HCT116 (cell line): ENCODE measurements around the gene CAGE1. TPM values are rescaled to one million over a fixed set of nuclear protein-coding genes. Genes with fewer than 3 reads are reported as not detected.

Source experiments
- ATAC-seq: fragments of 200-7000 bp; cut with Tn5 transposase; 2 replicates; pipeline ENCODE4 v1.9.1; 2020; ENCODE audit warnings: mild to moderate bottlenecking, moderate library complexity
- BruUV-seq: library from RNA; stranded (reverse); fragments of 400-500 nt; replicated peaks from 2 replicates; lab custom pipeline; 2021; lab: Mats Ljungman, UMichigan
- CTCF ChIA-PET: fragments of 300-600 bp; sonication (Branson Sonifier 250); formaldehyde crosslinking; loops from one replicate; lab custom pipeline; 2021; ENCODE audit warnings: antibody characterized with exemption; lab: Charles Lee
- POLR2A ChIA-PET: fragments of 300-600, 350-600 bp; sonication (Branson Sonifier 250); formaldehyde crosslinking; loops from one replicate; lab custom pipeline; 2021; ENCODE audit warnings: antibody characterized with exemption; lab: Charles Lee
- RAD21 ChIA-PET, 2 experiments: fragments of 300-600 bp; sonication (Branson Sonifier 250); formaldehyde crosslinking; loops; one replicate each; lab custom pipeline; 2023; ENCODE audit warnings: low total read pairs in 2 of 2; ENCODE audit not compliant: uncharacterized antibody in 2 of 2, unreplicated experiment in 2 of 2, low non-redundant PET in 1 of 2; lab: Charles Lee
- DNase-seq: peaks from one replicate; pipeline ENCODE4 v3.0.0-alpha.2; 2010; ENCODE audit warnings: low read depth, low spot score
- H2AFZ ChIP-seq: fragments of 200-600 bp; shearing (Covaris generic), sonication (generic); 2 replicates; pipeline ENCODE4 v1.6.1; 2017; ENCODE audit warnings: low read depth, mixed run types, mixed read lengths, antibody characterized with exemption, low read length; ENCODE audit not compliant: poor library complexity, severe bottlenecking
- H3K27ac ChIP-seq: 2 replicates; pipeline ENCODE4 v1.5.1; 2012; ENCODE audit warnings: low read depth, low read length
- H3K27me3 ChIP-seq: fragments of 200-600 bp; sonication (generic); 2 replicates; pipeline ENCODE4 v1.6.1; 2016; ENCODE audit warnings: mixed run types, low read length, mixed read lengths; ENCODE audit not compliant: insufficient read depth
- H3K36me3 ChIP-seq, 2 experiments: fragments of 200-500 bp in 1 of 2; fragments of 200-600 bp in 1 of 2; sonication (Bioruptor generic) in 1 of 2; sonication (generic) in 1 of 2; 2 replicates each; pipeline versions ENCODE4 v1.5.1 to v1.6.1; 2014 to 2016; ENCODE audit warnings: low read length in 2 of 2, inconsistent platforms in 1 of 2, mixed read lengths in 1 of 2, mixed run types in 1 of 2; ENCODE audit not compliant: insufficient read depth in 2 of 2, control insufficient read depth in 1 of 2
- H3K4me1 ChIP-seq, 2 experiments: fragments of 200-600 bp in 1 of 2; sonication (generic) in 1 of 2; 2 replicates each; pipeline versions ENCODE4 v1.5.1 to v1.6.1; 2012 to 2017; ENCODE audit warnings: low read length in 2 of 2, inconsistent platforms in 1 of 2, mild to moderate bottlenecking in 1 of 2, mixed read lengths in 1 of 2, mixed run types in 1 of 2, moderate library complexity in 1 of 2; ENCODE audit not compliant: insufficient read depth in 2 of 2, control insufficient read depth in 1 of 2
- H3K4me2 ChIP-seq: fragments of 200-600 bp; sonication (generic); 2 replicates; pipeline ENCODE4 v1.6.1; 2017; ENCODE audit warnings: mixed run types, low read length, mixed read lengths
- H3K4me3 ChIP-seq, 2 experiments: fragments of 200-600 bp in 1 of 2; sonication (generic) in 1 of 2; replicated peaks in 1 of 2; 2 replicates each; pipeline ENCODE4 v1.5.1; 2011 to 2016; ENCODE audit warnings: low read length in 2 of 2, control low read depth in 1 of 2, low read depth in 1 of 2, mild to moderate bottlenecking in 1 of 2, mixed read lengths in 1 of 2, mixed run types in 1 of 2
- H3K79me2 ChIP-seq: fragments of 200-600 bp; sonication (generic); 2 replicates; pipeline ENCODE4 v1.6.1; 2017; ENCODE audit warnings: mild to moderate bottlenecking, mixed run types, low read length, moderate library complexity, mixed read lengths; ENCODE audit not compliant: insufficient read depth
- H3K9ac ChIP-seq: fragments of 200-600 bp; sonication (generic); 2 replicates; pipeline ENCODE4 v1.6.1; 2016; ENCODE audit warnings: low read length, mixed read lengths
- H3K9me2 ChIP-seq: fragments of 200-600 bp; sonication (generic), shearing (Covaris generic); 2 replicates; pipeline ENCODE4 v1.6.1; 2017; ENCODE audit warnings: mixed run types, mild to moderate bottlenecking, moderate library complexity; ENCODE audit not compliant: insufficient read depth
- H3K9me3 ChIP-seq, 2 experiments: fragments of 200-500 bp in 1 of 2; fragments of 200-600 bp in 1 of 2; sonication (Bioruptor generic) in 1 of 2; sonication (generic) in 1 of 2; 2 replicates each; pipeline ENCODE4 v1.6.1; 2014 to 2017; ENCODE audit warnings: low read length in 2 of 2, mixed read lengths in 2 of 2, inconsistent platforms in 1 of 2, low read depth in 1 of 2, mild to moderate bottlenecking in 1 of 2, mixed run types in 1 of 2, moderate library complexity in 1 of 2; ENCODE audit not compliant: control insufficient read depth in 1 of 2, insufficient read depth in 1 of 2
- H4K20me1 ChIP-seq: fragments of 200-600 bp; sonication (generic), shearing (Covaris generic); 2 replicates; pipeline ENCODE4 v1.6.1; 2017; ENCODE audit warnings: mixed run types, mild to moderate bottlenecking, moderate library complexity; ENCODE audit not compliant: insufficient read depth
- CBX3 ChIP-seq: IDR thresholded peaks from 2 replicates; pipeline ENCODE4 v1.6.1; 2012; ENCODE audit warnings: low read depth
- EGR1 ChIP-seq: IDR thresholded peaks from 2 replicates; pipeline ENCODE4 v1.6.1; 2012; ENCODE audit warnings: low read depth
- ELF1 ChIP-seq: IDR thresholded peaks from 2 replicates; pipeline ENCODE4 v1.6.1; 2012; ENCODE audit warnings: low read depth, borderline replicate concordance
- EZH2 ChIP-seq: fragments of 200-600 bp; sonication (generic); IDR thresholded peaks from 2 replicates; pipeline ENCODE4 v1.6.1; 2017; ENCODE audit warnings: antibody characterized with exemption, mixed run types
- EZH2phosphoT487 ChIP-seq: fragments of 200-600 bp; IDR thresholded peaks from 2 replicates; pipeline ENCODE4 v1.6.1; 2018; ENCODE audit warnings: antibody characterized with exemption, borderline replicate concordance
- FOSL1 ChIP-seq: IDR thresholded peaks from 2 replicates; pipeline ENCODE4 v1.6.1; 2012; ENCODE audit warnings: low read depth
- JUND ChIP-seq: IDR thresholded peaks from 2 replicates; pipeline ENCODE4 v1.6.1; 2012
- MAX ChIP-seq: IDR thresholded peaks from 2 replicates; pipeline ENCODE4 v1.6.1; 2012
- POLR2AphosphoS5 ChIP-seq: IDR thresholded peaks from 2 replicates; pipeline ENCODE4 v1.6.1; 2011; ENCODE audit warnings: mild to moderate bottlenecking, low read depth, low read length, moderate library complexity
- RAD21 ChIP-seq: IDR thresholded peaks from 2 replicates; pipeline ENCODE4 v1.6.1; 2012; ENCODE audit warnings: low read depth, mild to moderate bottlenecking
- REST ChIP-seq: IDR thresholded peaks from 2 replicates; pipeline ENCODE4 v1.6.1; 2012; ENCODE audit warnings: low read depth
- SIN3A ChIP-seq: IDR thresholded peaks from 2 replicates; pipeline ENCODE4 v1.6.1; 2012; ENCODE audit warnings: low read depth
- SP1 ChIP-seq: IDR thresholded peaks from 2 replicates; pipeline ENCODE4 v1.6.1; 2012; ENCODE audit warnings: low read depth
- SRF ChIP-seq: IDR thresholded peaks from 2 replicates; pipeline ENCODE4 v1.6.1; 2012; ENCODE audit warnings: low read depth
- TCF7L2 ChIP-seq: IDR thresholded peaks from 2 replicates; pipeline ENCODE4 v1.7.0; 2011; ENCODE audit warnings: borderline replicate concordance, inconsistent platforms; ENCODE audit not compliant: insufficient read depth, insufficient read length; ENCODE audit errors: extremely low read depth
- YY1 ChIP-seq: IDR thresholded peaks from 2 replicates; pipeline ENCODE4 v1.6.1; 2011; ENCODE audit warnings: low read length, low read depth, moderate library complexity, mild to moderate bottlenecking; ENCODE audit not compliant: insufficient replicate concordance; ENCODE audit errors: extremely low read depth
- ZNF274 ChIP-seq: fragments of 200-500 bp; sonication (Bioruptor generic); IDR thresholded peaks from 2 replicates; pipeline ENCODE4 v1.6.1; 2014; ENCODE audit warnings: mild to moderate bottlenecking, low read depth, low read length, inconsistent platforms
- intact Hi-C: fragments of 100-400 bp; cut with micrococcal nuclease; formaldehyde crosslinking; loops from 2 replicates; pipeline ENCODE4 v1.10.0; 2022
- total RNA-seq: library from RNA; stranded (reverse); gene quantifications from one replicate; pipeline ENCODE4 v1.2.1, GENCODE V29; 2021; ENCODE audit not compliant: unreplicated experiment
- TF ChIP-seq, protein P1 (sequence below): IDR thresholded peaks from 2 replicates; pipeline ENCODE4 v1.6.1; 2011; ENCODE audit warnings: mild to moderate bottlenecking, low read length, moderate library complexity; ENCODE audit not compliant: insufficient replicate concordance; ENCODE audit errors: extremely low read depth
- TF ChIP-seq, protein P2 (sequence below), 3 experiments: fragments of 200-600 bp in 1 of 3; sonication (generic) in 1 of 3; IDR thresholded peaks in 2 of 3; conservative IDR thresholded peaks in 1 of 3; 2 replicates each; pipeline ENCODE4 v1.5.1; 2012 to 2017; ENCODE audit warnings: low read depth in 2 of 3, low read length in 2 of 3, antibody characterized with exemption in 1 of 3, borderline replicate concordance in 1 of 3, control low read depth in 1 of 3, mild to moderate bottlenecking in 1 of 3, mixed read lengths in 1 of 3, mixed run types in 1 of 3, moderate library complexity in 1 of 3; ENCODE audit not compliant: insufficient read depth in 1 of 3
- TF ChIP-seq, protein P3 (sequence below): IDR thresholded peaks from 2 replicates; pipeline ENCODE4 v1.6.1; 2012

CAGE1 gene
- total RNA-seq, 1 experiment from 2014 or later, result 0.20 TPM

- CTCF ChIA-PET, result no interaction called here
- intact Hi-C loops, result no loop called here
- RAD21 ChIA-PET, result no interaction called here
- BruUV-seq, result no TSS peak
- H3K36me3 ChIP-seq, result no peaks in the 10 kb centered on the region
- H3K79me2 ChIP-seq, result no peaks in the 10 kb centered on the region
- no peak overlapping the region for H3K4me3 ChIP-seq
- H3K4me1 ChIP-seq, result no peaks in the 10 kb centered on the region
- no peaks in the 10 kb centered on the region for H3K9me2 ChIP-seq
- no peak overlapping the region for H3K27ac ChIP-seq
- no peak overlapping the region for H3K9ac ChIP-seq
- DNase-seq, result no peak
- POLR2A ChIA-PET, result interaction anchor here (0.9 kb wide), 1 partner anchor 16 kb away, joined by 3 read pairs; no protein-coding TSS in a partner anchor
- H4K20me1 ChIP-seq, result no peaks in the 10 kb centered on the region
- H3K27me3 ChIP-seq, result no peaks in the 10 kb centered on the region
- no peaks in the 10 kb centered on the region for H3K9me3 ChIP-seq
- peak overlapping the region; percentile 54 for H2AFZ ChIP-seq
- ATAC-seq, result no peak
- TF ChIP-seq, protein P1, sequence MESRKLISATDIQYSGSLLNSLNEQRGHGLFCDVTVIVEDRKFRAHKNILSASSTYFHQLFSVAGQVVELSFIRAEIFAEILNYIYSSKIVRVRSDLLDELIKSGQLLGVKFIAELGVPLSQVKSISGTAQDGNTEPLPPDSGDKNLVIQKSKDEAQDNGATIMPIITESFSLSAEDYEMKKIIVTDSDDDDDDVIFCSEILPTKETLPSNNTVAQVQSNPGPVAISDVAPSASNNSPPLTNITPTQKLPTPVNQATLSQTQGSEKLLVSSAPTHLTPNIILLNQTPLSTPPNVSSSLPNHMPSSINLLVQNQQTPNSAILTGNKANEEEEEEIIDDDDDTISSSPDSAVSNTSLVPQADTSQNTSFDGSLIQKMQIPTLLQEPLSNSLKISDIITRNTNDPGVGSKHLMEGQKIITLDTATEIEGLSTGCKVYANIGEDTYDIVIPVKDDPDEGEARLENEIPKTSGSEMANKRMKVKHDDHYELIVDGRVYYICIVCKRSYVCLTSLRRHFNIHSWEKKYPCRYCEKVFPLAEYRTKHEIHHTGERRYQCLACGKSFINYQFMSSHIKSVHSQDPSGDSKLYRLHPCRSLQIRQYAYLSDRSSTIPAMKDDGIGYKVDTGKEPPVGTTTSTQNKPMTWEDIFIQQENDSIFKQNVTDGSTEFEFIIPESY, result no peak
- no peak for TF ChIP-seq ELF1
- no peak for TF ChIP-seq MAX
- TF ChIP-seq EGR1, result no peak
- TF ChIP-seq REST, result no peak
- no peak for TF ChIP-seq SIN3A
- TF ChIP-seq, protein P2, sequence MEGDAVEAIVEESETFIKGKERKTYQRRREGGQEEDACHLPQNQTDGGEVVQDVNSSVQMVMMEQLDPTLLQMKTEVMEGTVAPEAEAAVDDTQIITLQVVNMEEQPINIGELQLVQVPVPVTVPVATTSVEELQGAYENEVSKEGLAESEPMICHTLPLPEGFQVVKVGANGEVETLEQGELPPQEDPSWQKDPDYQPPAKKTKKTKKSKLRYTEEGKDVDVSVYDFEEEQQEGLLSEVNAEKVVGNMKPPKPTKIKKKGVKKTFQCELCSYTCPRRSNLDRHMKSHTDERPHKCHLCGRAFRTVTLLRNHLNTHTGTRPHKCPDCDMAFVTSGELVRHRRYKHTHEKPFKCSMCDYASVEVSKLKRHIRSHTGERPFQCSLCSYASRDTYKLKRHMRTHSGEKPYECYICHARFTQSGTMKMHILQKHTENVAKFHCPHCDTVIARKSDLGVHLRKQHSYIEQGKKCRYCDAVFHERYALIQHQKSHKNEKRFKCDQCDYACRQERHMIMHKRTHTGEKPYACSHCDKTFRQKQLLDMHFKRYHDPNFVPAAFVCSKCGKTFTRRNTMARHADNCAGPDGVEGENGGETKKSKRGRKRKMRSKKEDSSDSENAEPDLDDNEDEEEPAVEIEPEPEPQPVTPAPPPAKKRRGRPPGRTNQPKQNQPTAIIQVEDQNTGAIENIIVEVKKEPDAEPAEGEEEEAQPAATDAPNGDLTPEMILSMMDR (IDR thresholded peaks at IDR 0.05 in 2 of 3, conservative IDR thresholded peaks at IDR 0.05 in 1 of 3; ENCODE audit: borderline replicate concordance in 1 of 3, insufficient read depth in 1 of 3, low read depth in 2 of 3, low read length in 2 of 3), result no peak
- no peak for TF ChIP-seq EZH2phosphoT487
- TF ChIP-seq EZH2, result no peak
- no peak for TF ChIP-seq FOSL1
- TF ChIP-seq JUND, result no peak
- TF ChIP-seq SP1, result no peak
- TF ChIP-seq CBX3, result no peak
- TF ChIP-seq TCF7L2, result no peak
- no peak for TF ChIP-seq POLR2AphosphoS5
- TF ChIP-seq YY1, result no peak
- TF ChIP-seq ZNF274, result no peak
- TF ChIP-seq, protein P3, sequence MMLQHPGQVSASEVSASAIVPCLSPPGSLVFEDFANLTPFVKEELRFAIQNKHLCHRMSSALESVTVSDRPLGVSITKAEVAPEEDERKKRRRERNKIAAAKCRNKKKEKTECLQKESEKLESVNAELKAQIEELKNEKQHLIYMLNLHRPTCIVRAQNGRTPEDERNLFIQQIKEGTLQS, result no peak
- no peak for TF ChIP-seq RAD21
- no peak for TF ChIP-seq SRF
- H3K4me2 ChIP-seq, result no peak overlapping the region
These were observed 57.3 kb downstream of the CAGE1 start for GRCh38 chr6:7332090-7332745.
